IMR-90 (cell line): ENCODE results near the gene FOSL2. TPM values are rescaled to one million over a fixed set of nuclear protein-coding genes. Genes with fewer than 3 reads are reported as not detected.
A peak's percentile ranks its signal among the peaks of the same experiment; 100 is the strongest.

Experiments
- ATAC-seq: fragments of 200-7000 bp; cut with Tn5 transposase; 2 replicates; pipeline ENCODE4 v1.9.1; 2020; ENCODE audit warnings: low read depth, mild to moderate bottlenecking, moderate library complexity
- BruUV-seq: library from RNA; stranded (reverse); fragments of 400-500 nt; replicated peaks from 2 replicates; lab custom pipeline; 2021; lab: Mats Ljungman, UMichigan
- CTCF ChIA-PET: fragments of 300-600 bp; formaldehyde crosslinking; extraction: SDS; loops from one replicate; lab custom pipeline; 2021; ENCODE audit warnings: antibody characterized with exemption; lab: Yijun Ruan, JAX
- POLR2A ChIA-PET: fragments of 300-600 bp; sonication (Branson Sonifier 250); formaldehyde crosslinking; loops from one replicate; lab custom pipeline; 2022; ENCODE audit warnings: antibody characterized with exemption; ENCODE audit not compliant: unreplicated experiment; lab: Charles Lee
- DNase-seq: peaks from one replicate; pipeline ENCODE4 v3.0.0; 2013
- H2AFZ ChIP-seq: replicated peaks from 2 replicates; pipeline ENCODE3; 2013; ENCODE audit warnings: low read length, mild to moderate bottlenecking; ENCODE audit not compliant: poor library complexity
- H2AK5ac ChIP-seq: 2 replicates; pipeline ENCODE4 v1.6.1; 2013; ENCODE audit warnings: low read depth, low read length, inconsistent platforms
- H2AK9ac ChIP-seq: replicated peaks from 2 replicates; pipeline ENCODE3; 2013; ENCODE audit warnings: mild to moderate bottlenecking, low read depth, low read length, moderate library complexity; ENCODE audit not compliant: poor library complexity
- H2BK120ac ChIP-seq: 2 replicates; pipeline ENCODE4 v1.6.1; 2013; ENCODE audit warnings: low read depth, low read length, inconsistent platforms
- H2BK15ac ChIP-seq: 3 replicates; pipeline ENCODE4 v1.6.1; 2013; ENCODE audit warnings: low read depth, low read length, inconsistent platforms
- H2BK20ac ChIP-seq: 2 replicates; pipeline ENCODE4 v1.6.1; 2013; ENCODE audit warnings: low read depth, mild to moderate bottlenecking, inconsistent platforms, low read length, moderate library complexity
- H2BK5ac ChIP-seq: 2 replicates; pipeline ENCODE4 v1.6.1; 2013; ENCODE audit warnings: mild to moderate bottlenecking, low read depth, low read length, inconsistent platforms; ENCODE audit not compliant: poor library complexity, severe bottlenecking
- H3K14ac ChIP-seq: replicated peaks from 2 replicates; pipeline ENCODE4 v1.6.1; 2013; ENCODE audit warnings: low read depth, low read length, inconsistent platforms
- H3K18ac ChIP-seq: 2 replicates; pipeline ENCODE4 v1.6.1; 2013; ENCODE audit warnings: low read depth, low read length, control low read depth
- H3K23ac ChIP-seq: 2 replicates; pipeline ENCODE4 v1.6.1; 2013; ENCODE audit warnings: low read depth, low read length, inconsistent platforms
- H3K27ac ChIP-seq: 2 replicates; pipeline ENCODE4 v1.5.1; 2013; ENCODE audit warnings: mild to moderate bottlenecking, control low read depth, low read length; ENCODE audit not compliant: insufficient read depth
- H3K27me3 ChIP-seq: 2 replicates; pipeline ENCODE4 v1.6.1; 2013; ENCODE audit warnings: low read length; ENCODE audit not compliant: control insufficient read depth, insufficient read depth
- H3K36me3 ChIP-seq: 2 replicates; pipeline ENCODE4 v1.6.1; 2013; ENCODE audit warnings: low read length, mixed read lengths; ENCODE audit not compliant: control insufficient read depth, insufficient read depth
- H3K4ac ChIP-seq: 2 replicates; pipeline ENCODE4 v1.6.1; 2013; ENCODE audit warnings: low read depth, low read length, inconsistent platforms
- H3K4me1 ChIP-seq: 2 replicates; pipeline ENCODE4 v1.6.1; 2013; ENCODE audit warnings: low read length, mixed read lengths; ENCODE audit not compliant: control insufficient read depth, insufficient read depth
- H3K4me2 ChIP-seq: 2 replicates; pipeline ENCODE4 v1.6.1; 2013; ENCODE audit warnings: low read depth, mild to moderate bottlenecking, control low read depth, low read length, moderate library complexity
- H3K4me3 ChIP-seq: 2 replicates; pipeline ENCODE4 v1.5.1; 2013; ENCODE audit warnings: low read depth, mild to moderate bottlenecking, control low read depth, low read length, moderate library complexity; ENCODE audit not compliant: insufficient read depth
- H3K56ac ChIP-seq: 2 replicates; pipeline ENCODE4 v1.6.1; 2013; ENCODE audit warnings: low read length, inconsistent platforms; ENCODE audit not compliant: insufficient read depth; ENCODE audit errors: extremely low read depth
- H3K79me1 ChIP-seq, 2 experiments: 2 replicates each; pipeline ENCODE4 v1.6.1; 2013; ENCODE audit warnings: low read length in 2 of 2, inconsistent platforms in 1 of 2, low read depth in 1 of 2
- H3K9ac ChIP-seq: 2 replicates; pipeline ENCODE4 v1.6.1; 2013; ENCODE audit warnings: low read depth, low read length, control low read depth
- H3K9me1 ChIP-seq: 2 replicates; pipeline ENCODE4 v1.6.1; 2013; ENCODE audit warnings: low read length, inconsistent platforms; ENCODE audit not compliant: insufficient read depth
- H3K9me3 ChIP-seq: 2 replicates; pipeline ENCODE4 v1.6.1; 2013; ENCODE audit warnings: low read length; ENCODE audit not compliant: control insufficient read depth, insufficient read depth
- H4K20me1 ChIP-seq: 2 replicates; pipeline ENCODE4 v1.6.1; 2013; ENCODE audit warnings: low read length, inconsistent platforms; ENCODE audit not compliant: insufficient read depth
- H4K5ac ChIP-seq: 2 replicates; pipeline ENCODE4 v1.6.1; 2013; ENCODE audit warnings: mild to moderate bottlenecking, low read depth, low read length, control low read depth
- H4K8ac ChIP-seq, 2 experiments: 2 replicates each; pipeline ENCODE4 v1.6.1; 2013; ENCODE audit warnings: low read depth in 2 of 2, low read length in 2 of 2, control low read depth in 1 of 2, inconsistent platforms in 1 of 2
- H4K91ac ChIP-seq: 2 replicates; pipeline ENCODE4 v1.6.1; 2013; ENCODE audit warnings: low read depth, low read length, inconsistent platforms; ENCODE audit not compliant: insufficient read depth
- CEBPB ChIP-seq: IDR thresholded peaks from 2 replicates; pipeline ENCODE4 v1.6.1; 2012; ENCODE audit warnings: low read depth, low read length, improper control_type of control experiment
- CTCF ChIP-seq: conservative IDR thresholded peaks from 2 replicates; pipeline ENCODE4 v1.5.1; 2012; ENCODE audit warnings: mild to moderate bottlenecking, low read depth, low read length, improper control_type of control experiment
- FOS ChIP-seq: fragments of 150-350 bp; IDR thresholded peaks from 2 replicates; pipeline ENCODE4 v1.6.1; 2016; ENCODE audit warnings: low read depth, low read length
- MAFK ChIP-seq: IDR thresholded peaks from 2 replicates; pipeline ENCODE4 v1.6.1; 2012; ENCODE audit warnings: low read depth, low read length, improper control_type of control experiment
- MAZ ChIP-seq: IDR thresholded peaks from 2 replicates; pipeline ENCODE4 v1.6.1; 2012; ENCODE audit warnings: low read depth, mild to moderate bottlenecking, low read length, improper control_type of control experiment, moderate library complexity, borderline replicate concordance
- RCOR1 ChIP-seq: IDR thresholded peaks from 2 replicates; pipeline ENCODE4 v1.6.1; 2012; ENCODE audit warnings: mild to moderate bottlenecking, low read length, improper control_type of control experiment; ENCODE audit not compliant: insufficient replicate concordance
- SMC3 ChIP-seq: fragments of 150-350 bp; IDR thresholded peaks from 2 replicates; pipeline ENCODE4 v1.6.1; 2016; ENCODE audit warnings: low read depth, mild to moderate bottlenecking, antibody characterized with exemption, low read length, moderate library complexity
- WGBS, 2 experiments: methylation state at CpG; one replicate each; pipeline versions ENCODE4 v1.1.5 to v1.1.7; 2013; ENCODE audit warnings: missing lambda C conversion rate in 2 of 2; ENCODE audit not compliant: insufficient read length in 1 of 2; ENCODE audit errors: extremely low coverage in 2 of 2; 5-methylcytosine and 5-hydroxymethylcytosine counted together
- dilution Hi-C: fragments of 300-500 bp; cut with HindIII; formaldehyde crosslinking; loops from one replicate; pipeline ENCODE4 v1.14.3; 2018; ENCODE audit warnings: low sequenced_read_pairs; ENCODE audit not compliant: unreplicated experiment
- in situ Hi-C: fragments of 300-500 bp; cut with MboI; formaldehyde crosslinking; loops from 3 replicates; pipeline ENCODE4 v1.14.3; 2019; ENCODE audit warnings: low sequenced_read_pairs, inconsistent platforms, mixed read lengths
- intact Hi-C: fragments of 100-400 bp; cut with micrococcal nuclease; formaldehyde crosslinking; loops from 2 replicates; pipeline ENCODE4 v1.10.0; 2022
- polyA plus RNA-seq, 3 experiments: library from polyadenylated mRNA; depleted of rRNA; stranded (reverse); fragments of >200 nt; gene quantifications; 2 replicates each; pipeline ENCODE4 v1.2.3, GENCODE V29; 2012; ENCODE audit warnings: low replicate concordance in 1 of 3
- total RNA-seq: library from RNA; depleted of rRNA; stranded (reverse); fragments of >200 nt; gene quantifications from 2 replicates; pipeline ENCODE4 v1.2.3, GENCODE V29; 2012

The FOSL2 gene
- total and polyA plus RNA-seq, 2 of the 4 experiments (the other 2 are of a cell fraction) = 31.4 to 46.3 TPM

- Histone ChIP-seq H4K20me1 (peaks cover 92% of the 10 kb centered on the region), H2BK20ac (no peak overlapping the region), H2BK15ac (no peak overlapping the region), H3K9ac (peak overlapping the region; percentile 61), H3K4ac (peak overlapping the region; percentile 27; the same call in 1 of the 2 replicates), H3K27ac (peak overlapping the region; percentile 55), H3K27me3 (no peaks in the 10 kb centered on the region), H2AFZ (no peak overlapping the region), H3K4me3 (peak overlapping the region; percentile 32; the same call in 1 of the 2 replicates), H2BK5ac (peak overlapping the region; percentile 27), H3K18ac (peak overlapping the region; percentile 14; the same call in 1 of the 2 replicates), H4K91ac (no peak overlapping the region), H2AK5ac (peak overlapping the region; percentile 23; the same call in 1 of the 2 replicates), H4K5ac (no peak overlapping the region), H3K4me2 (peak overlapping the region; percentile 88), H3K9me1 (peaks cover 36% of the 10 kb centered on the region), H3K14ac (peak overlapping the region; percentile 5; the same call in 1 of the 2 replicates), H2BK120ac (no peak overlapping the region), H3K4me1 (peaks cover 43% of the 10 kb centered on the region), H3K23ac (peak overlapping the region; percentile 18; the same call in 1 of the 2 replicates), H2AK9ac (no peak overlapping the region), H3K9me3 (no peaks in the 10 kb centered on the region), H3K56ac (no peak overlapping the region), H3K79me1 (peaks cover 0 to 52% of the 10 kb centered on the region in 2 experiments; a peak in 2 of 4 replicates), H3K36me3 (peaks cover 55% of the 10 kb centered on the region), H4K8ac (peak overlapping the region in 1 of 2 experiments; percentile 22; a peak in 1 of 4 replicates)
- peak; percentile 74 for DNase-seq
- TF ChIP-seq CEBPB (peak; percentile 66), RCOR1 (no peak), FOS (peak; percentile 18; the same call in 1 of the 2 replicates), CTCF (no peak), SMC3 (no peak), MAFK (no peak), MAZ (no peak)
- ChIA-PET CTCF (no interaction called here), POLR2A (interaction anchor here (0.5 to 0.6 kb wide), 2 partner anchors 264 to 604 kb away, joined by 3 to 5 read pairs; no protein-coding TSS in a partner anchor)
- intact Hi-C loops (loop anchor here (10.0 kb wide), 1 partner anchor 233 kb away; no protein-coding TSS in a partner anchor), in situ Hi-C loops (loop anchor here (5.0 to 10.0 kb wide), 2 partner anchors 433 to 641 kb away; no protein-coding TSS in a partner anchor), dilution Hi-C loops (no loop called here)
- BruUV-seq = no TSS peak
- ATAC-seq = no peak
- WGBS, 2 experiments = 28% methylated on average over 2 of the region's 13 CpGs; no CpG with 5 or more reads in 1 of the 2 experiments
Observed at GRCh38 chr2:28398101-28398834, 5.6 kb downstream of the FOSL2 start.
